ENCODE results near the gene CTAGE4.
"Not testable (repeated sequence)": the region's sequence is repeated elsewhere in the genome, so short reads cannot be mapped to it uniquely, and the experiment has no call there.

- TF ChIP-seq POLR2AphosphoS5 (IDR thresholded peaks at IDR 0.05; ENCODE audit: low read depth); CTCF (conservative IDR thresholded peaks at IDR 0.05; ENCODE audit: low read depth in 2 of 2); CREB1 (CRISPR knock-in tag; IDR thresholded peaks at IDR 0.05; ENCODE audit: low read depth); ETS1 (IDR thresholded peaks at IDR 0.05); EZH2 (IDR thresholded peaks at IDR 0.05; ENCODE audit: low read depth, unreplicated experiment); ZNF331 (CRISPR knock-in tag; IDR thresholded peaks at IDR 0.05; ENCODE audit: low read depth): not testable (repeated sequence)
Observed at GRCh38 chr7:144193782-144194181, 10.5 kb downstream of the CTAGE4 start.
